HepG2 (cell line): ENCODE data around the gene PPY. TPM values are rescaled to one million over a fixed set of nuclear protein-coding genes. Genes with fewer than 3 reads are reported as not detected.

ENCODE experiments used
- polyA plus RNA-seq, 8 experiments: library from polyadenylated mRNA; depleted of rRNA in 3 of 8; stranded (reverse) in 7 of 8; unstranded in 1 of 8; fragments of >200 nt; fragmentation: Illumina TruSeq in 4 of 8; extraction: Trizol in 4 of 8; gene quantifications; 2 replicates each; pipeline versions ENCODE4 v1.2.1 to v1.2.3, GENCODE V29; 2011 to 2016; ENCODE audit warnings: low read depth in 4 of 8, missing spikeins in 1 of 8, mixed read lengths in 1 of 8; ENCODE audit not compliant: insufficient read depth in 1 of 8
- total RNA-seq, 5 experiments: library from RNA; depleted of rRNA; stranded (reverse); fragments of >200 nt; fragmentation: Illumina TruSeq; extraction: Trizol; gene quantifications; 2 replicates each; pipeline ENCODE4 v1.2.3, GENCODE V29; 2016; ENCODE audit warnings: low read depth in 1 of 5

Gene PPY
- total and polyA plus RNA-seq, 2 of the 13 experiments (the other 11 are each of a cell fraction or from before 2014, with no cell fraction given), result not detected

Other genes with a start within 250 kb of the PPY start
- gene SOST, start 183.7 kb downstream of the PPY start, total RNA-seq (2016; rRNA removed; fragmentation: Illumina TruSeq; extraction: Trizol), result not detected in 2 replicates
- gene SOST, start 183.7 kb downstream of the PPY start, polyA plus RNA-seq (2011; rRNA removed), result not detected in 2 replicates
- gene DUSP3, start 163.5 kb downstream of the PPY start, total RNA-seq (2016; rRNA removed; fragmentation: Illumina TruSeq; extraction: Trizol), result 60.0 and 73.6 TPM in 2 replicates
- gene DUSP3, start 163.5 kb downstream of the PPY start, polyA plus RNA-seq (2011; rRNA removed), result 71.5 and 77.4 TPM in 2 replicates
- 0.02 TPM in 1 of 2 replicates, not detected in the other for gene CFAP97D1, start 162.0 kb downstream of the PPY start, total RNA-seq (2016; rRNA removed; fragmentation: Illumina TruSeq; extraction: Trizol)
- not detected in 2 replicates for gene CFAP97D1, start 162.0 kb downstream of the PPY start, polyA plus RNA-seq (2011; rRNA removed)
- 0.83 and 0.91 TPM in 2 replicates for gene MPP3, start 109.3 kb downstream of the PPY start, total RNA-seq (2016; rRNA removed; fragmentation: Illumina TruSeq; extraction: Trizol)
- 1.8 and 2.4 TPM in 2 replicates for gene MPP3, start 109.3 kb downstream of the PPY start, polyA plus RNA-seq (2011; rRNA removed)
- gene CD300LG, start 95.3 kb downstream of the PPY start, total RNA-seq (2016; rRNA removed; fragmentation: Illumina TruSeq; extraction: Trizol), result not detected in 2 replicates
- not detected in 2 replicates for gene CD300LG, start 95.3 kb downstream of the PPY start, polyA plus RNA-seq (2011; rRNA removed)
- 0.20 and 0.44 TPM in 2 replicates for gene MPP2, start 34.9 kb downstream of the PPY start, total RNA-seq (2016; rRNA removed; fragmentation: Illumina TruSeq; extraction: Trizol)
- 1.7 and 2.2 TPM in 2 replicates for gene MPP2, start 34.9 kb downstream of the PPY start, polyA plus RNA-seq (2011; rRNA removed)
- not detected in 2 replicates for gene PYY, start 11.5 kb upstream of the PPY start, total RNA-seq (2016; rRNA removed; fragmentation: Illumina TruSeq; extraction: Trizol)
- gene PYY, start 11.5 kb upstream of the PPY start, polyA plus RNA-seq (2011; rRNA removed), result 0.24 and 0.25 TPM in 2 replicates
- gene NAGS, start 62.1 kb upstream of the PPY start, total RNA-seq (2016; rRNA removed; fragmentation: Illumina TruSeq; extraction: Trizol), result 3.0 and 4.3 TPM in 2 replicates
- 5.1 and 10.3 TPM in 2 replicates for gene NAGS, start 62.1 kb upstream of the PPY start, polyA plus RNA-seq (2011; rRNA removed)
- gene TMEM101, start 72.5 kb upstream of the PPY start, total RNA-seq (2016; rRNA removed; fragmentation: Illumina TruSeq; extraction: Trizol), result 50.0 and 72.0 TPM in 2 replicates
- 100 and 107 TPM in 2 replicates for gene TMEM101, start 72.5 kb upstream of the PPY start, polyA plus RNA-seq (2011; rRNA removed)
- 52.8 and 58.4 TPM in 2 replicates for gene LSM12, start 124.2 kb upstream of the PPY start, total RNA-seq (2016; rRNA removed; fragmentation: Illumina TruSeq; extraction: Trizol)
- gene LSM12, start 124.2 kb upstream of the PPY start, polyA plus RNA-seq (2011; rRNA removed), result 43.3 and 55.7 TPM in 2 replicates
- 18.8 and 38.5 TPM in 2 replicates for gene G6PC3, start 128.3 kb upstream of the PPY start, total RNA-seq (2016; rRNA removed; fragmentation: Illumina TruSeq; extraction: Trizol)
- 75.8 and 76.1 TPM in 2 replicates for gene G6PC3, start 128.3 kb upstream of the PPY start, polyA plus RNA-seq (2011; rRNA removed)
- 34.0 and 46.4 TPM in 2 replicates for gene HDAC5, start 181.2 kb upstream of the PPY start, total RNA-seq (2016; rRNA removed; fragmentation: Illumina TruSeq; extraction: Trizol)
- gene HDAC5, start 181.2 kb upstream of the PPY start, polyA plus RNA-seq (2011; rRNA removed), result 85.4 and 140 TPM in 2 replicates
- gene HROB, start 199.5 kb upstream of the PPY start, total RNA-seq (2016; rRNA removed; fragmentation: Illumina TruSeq; extraction: Trizol), result 6.7 and 7.1 TPM in 2 replicates
- 5.0 and 6.1 TPM in 2 replicates for gene HROB, start 199.5 kb upstream of the PPY start, polyA plus RNA-seq (2011; rRNA removed)
- 0.07 TPM in 1 of 2 replicates, not detected in the other for gene ASB16, start 228.2 kb upstream of the PPY start, total RNA-seq (2016; rRNA removed; fragmentation: Illumina TruSeq; extraction: Trizol)
- gene ASB16, start 228.2 kb upstream of the PPY start, polyA plus RNA-seq (2011; rRNA removed), result 0.05 TPM in 1 of 2 replicates, not detected in the other
- 18.7 and 26.9 TPM in 2 replicates for gene TMUB2, start 244.5 kb upstream of the PPY start, total RNA-seq (2016; rRNA removed; fragmentation: Illumina TruSeq; extraction: Trizol)
- gene TMUB2, start 244.5 kb upstream of the PPY start, polyA plus RNA-seq (2011; rRNA removed), result 50.8 and 55.5 TPM in 2 replicates